BLaER1 (cell line): Measurements from ENCODE around the gene JADE2.

Source experiments
- H3K27ac ChIP-seq: shearing (Covaris generic); formaldehyde crosslinking; 2 replicates; pipeline ENCODE4 v1.8.1; 2022
- H3K27me3 ChIP-seq: shearing (Covaris generic); formaldehyde crosslinking; 2 replicates; pipeline ENCODE4 v1.8.1; 2022
- H3K36me3 ChIP-seq: shearing (Covaris generic); formaldehyde crosslinking; 2 replicates; pipeline ENCODE4 v1.8.1; 2022
- H3K4me1 ChIP-seq: shearing (Covaris generic); formaldehyde crosslinking; 2 replicates; pipeline ENCODE4 v1.8.1; 2022
- H3K4me2 ChIP-seq: shearing (Covaris generic); formaldehyde crosslinking; 2 replicates; pipeline ENCODE4 v1.8.1; 2022
- H3K4me3 ChIP-seq: shearing (Covaris generic); formaldehyde crosslinking; 2 replicates; pipeline ENCODE4 v1.8.1; 2022
- H3K9ac ChIP-seq: shearing (Covaris generic); formaldehyde crosslinking; 2 replicates; pipeline ENCODE4 v1.8.1; 2022
- H3K9me3 ChIP-seq: shearing (Covaris generic); formaldehyde crosslinking; 2 replicates; pipeline ENCODE4 v1.8.1; 2022
- H4K20me1 ChIP-seq: shearing (Covaris generic); formaldehyde crosslinking; 2 replicates; pipeline ENCODE4 v1.8.1; 2022
- Cebpa-rat ChIP-seq: shearing (Covaris generic); IDR thresholded peaks from 2 replicates; pipeline ENCODE4 v1.8.1; 2022

Gene JADE2

DNA sequence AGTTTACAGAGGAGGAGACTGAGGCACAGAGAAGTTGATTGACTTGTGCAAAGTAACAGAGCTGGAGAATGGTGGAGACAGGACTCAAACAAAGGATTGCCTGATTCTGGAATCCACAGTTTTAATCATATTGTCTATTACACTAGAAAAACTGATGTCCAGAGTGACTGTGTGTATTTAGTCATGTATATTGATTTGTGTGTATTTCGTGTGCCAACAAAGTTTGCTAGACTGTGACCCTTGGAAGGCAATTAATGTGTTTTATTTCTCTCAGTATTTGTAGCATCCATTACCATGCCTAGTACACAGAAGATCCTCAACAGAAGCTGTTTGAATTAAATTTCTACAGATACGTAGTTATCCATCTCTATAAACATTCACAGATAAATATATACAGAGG is 5.5 kb upstream of the JADE2 start:
- no peaks in the 10 kb centered on the region for H3K36me3 ChIP-seq
- no peak overlapping the region for H3K9ac ChIP-seq
- no peak overlapping the region for H3K4me2 ChIP-seq
- peaks cover 9% of the 10 kb centered on the region for H3K4me1 ChIP-seq
- H4K20me1 ChIP-seq, result no peaks in the 10 kb centered on the region
- no peak for TF ChIP-seq Cebpa-rat
- no peaks in the 10 kb centered on the region for H3K9me3 ChIP-seq
- no peak overlapping the region for H3K27ac ChIP-seq
- no peak overlapping the region for H3K4me3 ChIP-seq
- H3K27me3 ChIP-seq, result no peaks in the 10 kb centered on the region

DNA sequence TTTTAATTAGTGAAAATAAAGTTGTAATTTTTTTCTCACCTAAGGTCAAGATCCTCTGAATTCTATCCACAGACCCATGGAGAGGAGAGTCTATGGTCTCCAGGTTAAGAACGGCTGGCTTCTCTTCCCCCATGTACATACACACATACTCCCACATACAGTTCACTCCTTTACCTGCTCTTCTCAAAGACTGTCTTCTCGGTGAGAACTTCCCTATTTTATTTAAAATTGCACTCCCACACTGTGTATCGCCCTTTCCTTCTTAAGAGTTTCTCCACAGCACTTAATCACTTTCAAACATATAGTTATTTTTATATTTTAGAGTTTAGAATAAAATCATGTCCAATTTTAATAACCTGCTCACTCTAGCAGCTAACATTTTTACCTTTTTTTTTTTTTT is 3.6 kb upstream of the JADE2 start:
- TF ChIP-seq Cebpa-rat, result no peak

DNA sequence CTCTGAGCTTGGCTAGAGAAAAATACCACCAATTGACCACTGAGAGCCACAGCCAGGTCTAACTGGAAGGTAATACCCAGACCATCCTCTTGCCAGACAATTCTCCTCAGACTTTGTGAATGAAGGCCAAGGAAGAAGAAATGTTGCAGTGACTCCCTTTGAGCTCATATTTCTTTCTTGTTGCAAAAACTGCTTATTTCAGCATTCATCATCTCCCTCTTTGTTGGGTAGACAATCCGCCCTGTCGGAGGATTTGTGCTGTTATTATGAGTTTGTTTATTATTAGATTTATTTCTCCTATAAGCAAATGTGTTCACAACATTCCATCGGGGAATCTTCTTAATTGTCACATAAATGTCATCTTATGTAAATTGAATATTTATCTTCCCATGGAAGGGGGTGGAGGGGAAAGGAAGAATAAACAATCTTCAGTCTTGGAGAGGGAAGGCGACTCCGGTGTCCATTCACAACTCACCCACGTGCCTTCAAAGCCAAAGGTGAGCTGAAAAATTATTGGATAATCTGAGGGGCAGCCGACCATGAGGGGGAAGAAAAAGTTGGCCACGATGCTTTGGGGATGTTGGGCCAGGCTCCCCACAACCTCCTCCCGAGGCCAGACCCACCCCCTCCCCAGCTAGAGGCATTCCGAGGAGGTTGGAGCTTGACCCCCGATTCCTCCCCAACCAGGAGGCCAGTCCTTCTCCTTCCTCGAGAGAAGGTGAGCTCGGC is 1.8 kb upstream of the JADE2 start:
- Histone ChIP-seq H4K20me1 (peaks cover 11% of the 10 kb centered on the region; the same call in 1 of the 2 replicates), H3K27ac (peak overlapping the region; percentile 92), H3K4me3 (peak overlapping the region; percentile 92), H3K4me2 (peak overlapping the region; percentile 91), H3K36me3 (no peaks in the 10 kb centered on the region), H3K4me1 (peaks cover 21% of the 10 kb centered on the region), H3K27me3 (no peaks in the 10 kb centered on the region), H3K9ac (peak overlapping the region; percentile 88), H3K9me3 (no peaks in the 10 kb centered on the region)
- no peak for TF ChIP-seq Cebpa-rat

More for the DNA sequence above, 3.6 kb upstream of the JADE2 start:
- Histone ChIP-seq H3K4me1 (peaks cover 9% of the 10 kb centered on the region), H3K4me3 (no peak overlapping the region), H4K20me1 (no peaks in the 10 kb centered on the region), H3K9me3 (no peaks in the 10 kb centered on the region), H3K9ac (no peak overlapping the region), H3K27ac (no peak overlapping the region), H3K4me2 (no peak overlapping the region), H3K36me3 (no peaks in the 10 kb centered on the region), H3K27me3 (no peaks in the 10 kb centered on the region)

DNA sequence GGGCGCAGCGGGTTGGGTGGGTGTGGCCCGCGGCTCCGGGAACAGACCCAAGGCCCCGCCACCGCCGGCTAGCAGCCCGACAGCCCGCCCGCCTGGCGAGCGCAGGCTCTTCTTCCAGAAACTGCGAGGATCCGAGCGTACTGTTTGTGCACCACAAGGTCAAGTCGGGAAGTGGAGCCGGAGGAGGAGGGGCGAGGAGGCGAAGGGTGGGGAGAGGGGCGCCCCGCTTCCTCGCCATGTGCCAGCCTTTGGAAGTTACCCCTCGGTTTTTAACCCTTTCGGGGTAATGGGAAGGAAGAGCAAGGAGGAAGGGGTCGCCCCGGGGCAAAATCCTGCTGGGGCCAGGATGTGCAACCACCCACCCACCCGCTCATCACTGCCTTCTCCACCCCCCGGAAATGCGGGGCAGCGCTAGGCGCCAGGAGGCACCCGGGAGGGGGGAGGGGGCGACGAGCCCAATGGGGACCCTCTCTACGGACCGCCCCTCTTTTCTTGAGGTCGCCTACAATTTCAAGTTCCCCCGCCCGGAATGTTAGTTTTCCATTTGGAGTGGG is 1.1 kb upstream of the JADE2 start:
- Histone ChIP-seq H3K27ac (peak overlapping the region; percentile 92), H3K9me3 (no peaks in the 10 kb centered on the region), H4K20me1 (peaks cover 17% of the 10 kb centered on the region; the same call in 1 of the 2 replicates), H3K4me2 (peak overlapping the region; percentile 91), H3K9ac (peak overlapping the region; percentile 88), H3K4me3 (peak overlapping the region; percentile 92), H3K4me1 (peaks cover 27% of the 10 kb centered on the region), H3K36me3 (no peaks in the 10 kb centered on the region), H3K27me3 (no peaks in the 10 kb centered on the region)
- TF ChIP-seq Cebpa-rat, result no peak

DNA sequence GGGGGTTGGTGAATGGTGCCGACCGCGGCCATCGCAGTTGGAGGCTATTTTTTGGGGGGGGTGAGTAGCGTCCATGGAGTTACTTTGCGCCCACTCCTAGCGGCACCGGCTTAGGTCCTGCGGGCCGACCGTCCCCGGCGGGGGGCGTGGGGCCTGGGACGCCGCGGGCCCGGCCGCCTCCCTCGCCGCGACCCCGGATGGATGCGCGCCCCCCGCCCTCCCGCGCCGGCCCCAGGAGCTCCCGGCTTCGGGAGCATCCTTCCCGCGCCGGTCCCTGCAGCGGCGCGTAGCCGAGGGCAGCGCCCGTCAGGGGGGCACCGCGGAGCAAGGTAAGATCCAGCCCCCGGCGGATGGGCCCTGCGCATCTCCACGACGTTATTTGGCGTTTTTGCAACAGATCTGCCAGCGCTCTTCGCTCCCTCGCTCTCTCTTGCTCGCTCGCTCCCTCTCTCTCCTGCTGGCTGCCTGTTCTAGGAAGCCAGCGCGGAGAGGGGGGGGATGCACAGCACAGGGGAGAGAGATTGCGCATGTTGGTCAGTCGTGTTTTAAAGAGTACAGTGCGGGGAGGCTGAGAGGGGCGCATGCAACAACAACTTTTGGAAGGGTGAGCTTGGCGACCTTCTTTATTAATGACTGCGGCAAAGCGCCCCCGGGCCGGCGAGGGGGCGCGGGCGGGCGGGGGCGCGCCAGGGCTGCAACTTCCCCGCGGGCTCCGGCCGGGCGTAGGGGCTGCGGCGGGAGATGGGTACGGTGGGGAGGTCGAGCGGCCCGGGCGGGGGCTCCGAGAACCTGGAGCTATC is 413 bp downstream of the JADE2 start:
- Histone ChIP-seq H4K20me1 (peaks cover 32% of the 10 kb centered on the region; the same call in 1 of the 2 replicates), H3K4me2 (peak overlapping the region; percentile 98), H3K4me1 (peaks cover 42% of the 10 kb centered on the region), H3K9ac (peak overlapping the region; percentile 87), H3K9me3 (no peaks in the 10 kb centered on the region), H3K27me3 (no peaks in the 10 kb centered on the region), H3K36me3 (no peaks in the 10 kb centered on the region), H3K4me3 (peak overlapping the region; percentile 92), H3K27ac (peak overlapping the region; percentile 92)
- no peak for TF ChIP-seq Cebpa-rat

DNA sequence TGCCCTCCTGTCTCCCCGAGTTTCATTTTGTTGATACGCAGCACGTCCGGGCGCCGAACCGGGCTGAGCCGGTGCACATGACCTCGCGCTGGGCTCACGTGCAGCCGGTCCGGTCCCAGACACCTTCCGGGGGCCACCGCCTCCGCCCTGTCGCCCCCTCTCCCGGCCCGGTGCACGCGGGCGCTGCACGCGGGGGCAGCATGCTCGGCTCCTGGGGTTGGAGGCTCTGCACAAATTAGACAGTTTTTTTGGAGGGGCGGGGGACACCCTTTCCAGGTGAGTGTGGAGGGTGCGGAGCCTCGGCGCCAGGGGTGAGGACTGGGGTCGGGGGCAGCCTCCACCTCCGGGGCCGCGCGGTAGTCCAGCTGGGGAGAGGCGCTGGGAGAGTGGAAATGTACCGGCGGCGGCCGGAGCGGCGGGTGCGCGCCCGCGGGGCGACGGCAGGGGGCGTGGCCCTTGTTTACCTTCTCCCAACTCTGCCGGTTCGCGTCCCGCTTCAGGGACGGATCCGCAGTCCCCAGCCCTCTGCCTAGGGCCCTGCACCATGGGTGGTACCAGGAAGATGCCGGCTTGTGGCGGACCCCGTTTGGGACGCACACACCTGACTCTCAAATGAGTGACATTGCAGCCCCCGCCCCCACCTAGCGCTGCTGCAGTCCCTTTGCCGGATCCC is 1.1 kb downstream of the JADE2 start:
- Histone ChIP-seq H3K36me3 (no peaks in the 10 kb centered on the region), H4K20me1 (peaks cover 40% of the 10 kb centered on the region; the same call in 1 of the 2 replicates), H3K4me1 (peaks cover 50% of the 10 kb centered on the region), H3K27me3 (no peaks in the 10 kb centered on the region), H3K9me3 (no peaks in the 10 kb centered on the region), H3K9ac (peak overlapping the region; percentile 87), H3K4me2 (peak overlapping the region; percentile 98), H3K4me3 (peak overlapping the region; percentile 92), H3K27ac (peak overlapping the region; percentile 92)
- TF ChIP-seq Cebpa-rat, result no peak

DNA sequence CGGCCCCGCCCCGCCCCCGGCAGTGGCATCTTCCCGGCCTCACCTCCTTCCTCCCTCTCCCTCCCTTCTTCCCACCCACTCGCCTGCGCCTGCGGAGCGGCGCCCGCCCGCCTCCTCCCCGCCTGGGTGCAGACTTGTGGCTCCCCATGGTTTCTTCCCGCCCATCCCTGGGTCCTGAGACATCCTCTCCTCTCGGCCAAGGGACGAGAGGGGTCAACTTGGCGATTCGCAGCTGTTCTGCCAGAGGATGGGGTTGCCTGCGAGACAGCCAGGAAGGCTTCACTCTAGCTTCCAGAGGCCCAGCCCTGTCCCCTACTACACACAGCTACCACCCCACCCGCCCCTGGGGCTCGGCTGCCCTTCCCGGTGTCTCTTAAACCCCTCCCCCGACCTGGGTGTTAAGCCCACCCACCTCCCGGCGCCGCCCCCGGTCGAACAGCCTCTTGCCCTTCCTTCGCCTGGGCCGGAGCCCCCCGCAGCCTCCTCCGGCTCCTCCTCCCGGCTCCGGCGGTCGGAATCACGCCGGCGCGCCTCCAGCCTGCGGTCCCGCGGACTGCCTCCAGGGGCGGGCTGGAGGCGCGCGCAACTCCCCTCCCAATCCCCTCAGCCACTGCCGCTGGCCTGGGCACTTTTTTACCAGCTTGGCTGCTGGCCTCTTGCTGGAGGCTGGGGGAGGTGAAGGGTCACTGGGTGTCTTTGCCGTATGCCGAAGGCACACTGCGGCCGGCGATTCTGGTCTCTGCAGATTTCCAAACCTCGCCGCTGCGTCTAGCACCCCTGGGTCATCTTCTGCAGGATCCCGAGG is 1.9 kb downstream of the JADE2 start:
- Histone ChIP-seq H3K9ac (peak overlapping the region; percentile 87), H3K4me2 (peak overlapping the region; percentile 98), H3K27me3 (no peaks in the 10 kb centered on the region), H3K4me1 (peaks cover 57% of the 10 kb centered on the region), H3K4me3 (peak overlapping the region; percentile 92), H3K9me3 (no peaks in the 10 kb centered on the region), H3K27ac (peak overlapping the region; percentile 92), H4K20me1 (peaks cover 47% of the 10 kb centered on the region; the same call in 1 of the 2 replicates), H3K36me3 (no peaks in the 10 kb centered on the region)
- TF ChIP-seq Cebpa-rat, result no peak

DNA sequence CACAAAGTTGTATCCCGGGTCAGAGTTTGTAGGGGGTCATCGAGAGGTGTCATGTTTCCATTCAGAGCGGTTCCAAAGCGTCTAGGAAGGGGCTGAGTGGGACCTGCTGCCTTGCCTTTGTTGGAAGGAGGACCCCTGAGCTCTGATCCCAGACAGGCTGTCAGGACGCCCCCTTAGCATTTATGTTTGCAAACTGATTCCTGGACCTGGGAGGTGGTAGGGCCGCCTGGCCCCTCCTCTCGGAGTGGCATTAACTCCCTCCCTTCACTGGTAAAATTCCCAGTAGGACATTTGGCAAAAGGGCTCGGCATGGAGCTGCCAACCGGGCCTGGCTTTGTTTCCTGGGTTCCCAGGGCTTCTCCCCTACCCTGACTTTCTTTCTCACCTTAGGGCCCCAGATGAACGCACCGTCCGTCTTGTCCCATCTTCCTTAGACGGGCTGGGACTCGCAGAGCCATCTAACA is 2.5 kb downstream of the JADE2 start:
- peak overlapping the region; percentile 92 for H3K4me3 ChIP-seq
- peak overlapping the region; percentile 76 for H3K27ac ChIP-seq
- no peaks in the 10 kb centered on the region for H3K36me3 ChIP-seq
- peak overlapping the region; percentile 87 for H3K9ac ChIP-seq
- peaks cover 53% of the 10 kb centered on the region; the same call in 1 of the 2 replicates for H4K20me1 ChIP-seq
- TF ChIP-seq Cebpa-rat, result no peak
- peak overlapping the region; percentile 98 for H3K4me2 ChIP-seq
- no peaks in the 10 kb centered on the region for H3K9me3 ChIP-seq
- peaks cover 63% of the 10 kb centered on the region for H3K4me1 ChIP-seq
- no peaks in the 10 kb centered on the region for H3K27me3 ChIP-seq
